Lower leg skin (tissue), 3 donors: Measurements from ENCODE around the gene KCNMB1.

ENCODE experiments used
- POLR2A ChIP-seq, 2 donors: fragments of 450-650 bp; IDR thresholded peaks; one replicate each; pipeline ENCODE4 v1.6.1; 2016 to 2017; ENCODE audit warnings: antibody characterized with exemption in 2 of 2, mild to moderate bottlenecking in 1 of 2, moderate library complexity in 1 of 2
- TF ChIP-seq, protein P1 (sequence below), 3 donors: fragments of 450-650 bp; IDR thresholded peaks; one replicate each; pipeline ENCODE4 v1.5.1; 2016; ENCODE audit warnings: antibody characterized with exemption in 3 of 3, mild to moderate bottlenecking in 3 of 3, moderate library complexity in 2 of 3

DNA sequence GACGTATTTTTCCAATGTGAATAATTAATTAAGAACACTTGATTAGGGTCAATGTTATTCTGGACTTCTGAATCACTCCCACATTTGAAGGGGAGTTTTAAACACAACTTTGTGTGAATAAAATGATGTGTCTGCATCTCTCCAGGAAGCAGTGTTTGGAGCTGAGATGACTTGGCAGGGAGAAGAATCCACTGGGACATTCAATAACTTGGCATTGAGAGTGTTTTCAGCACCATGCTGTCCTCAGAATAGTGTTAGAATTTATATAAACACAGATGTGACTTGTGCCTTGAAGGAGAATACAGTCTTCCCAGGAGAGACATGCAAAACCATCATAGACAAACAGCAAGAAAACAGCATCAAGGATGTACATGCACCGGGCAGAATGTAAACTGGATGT, 32.7 kb upstream of the KCNMB1 start:
- TF ChIP-seq, protein P1, sequence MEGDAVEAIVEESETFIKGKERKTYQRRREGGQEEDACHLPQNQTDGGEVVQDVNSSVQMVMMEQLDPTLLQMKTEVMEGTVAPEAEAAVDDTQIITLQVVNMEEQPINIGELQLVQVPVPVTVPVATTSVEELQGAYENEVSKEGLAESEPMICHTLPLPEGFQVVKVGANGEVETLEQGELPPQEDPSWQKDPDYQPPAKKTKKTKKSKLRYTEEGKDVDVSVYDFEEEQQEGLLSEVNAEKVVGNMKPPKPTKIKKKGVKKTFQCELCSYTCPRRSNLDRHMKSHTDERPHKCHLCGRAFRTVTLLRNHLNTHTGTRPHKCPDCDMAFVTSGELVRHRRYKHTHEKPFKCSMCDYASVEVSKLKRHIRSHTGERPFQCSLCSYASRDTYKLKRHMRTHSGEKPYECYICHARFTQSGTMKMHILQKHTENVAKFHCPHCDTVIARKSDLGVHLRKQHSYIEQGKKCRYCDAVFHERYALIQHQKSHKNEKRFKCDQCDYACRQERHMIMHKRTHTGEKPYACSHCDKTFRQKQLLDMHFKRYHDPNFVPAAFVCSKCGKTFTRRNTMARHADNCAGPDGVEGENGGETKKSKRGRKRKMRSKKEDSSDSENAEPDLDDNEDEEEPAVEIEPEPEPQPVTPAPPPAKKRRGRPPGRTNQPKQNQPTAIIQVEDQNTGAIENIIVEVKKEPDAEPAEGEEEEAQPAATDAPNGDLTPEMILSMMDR (IDR thresholded peaks at IDR 0.05), result no peak
- no peak for TF ChIP-seq POLR2A (IDR thresholded peaks at IDR 0.05)
